GM12875 (cell line): ENCODE results near the gene PRKG2.
A peak's percentile ranks its signal among the peaks of the same experiment; 100 is the strongest.

Source experiments
- H3K4me3 ChIP-seq: one replicate; pipeline ENCODE4 v1.5.1; 2011; ENCODE audit warnings: low read depth, low read length, control low read depth
- CTCF ChIP-seq: IDR thresholded peaks from 2 replicates; pipeline ENCODE4 v1.5.1; 2011; ENCODE audit warnings: low read depth, mild to moderate bottlenecking, control low read depth, inconsistent platforms, low read length, moderate library complexity, borderline replicate concordance; ENCODE audit not compliant: insufficient read depth

The PRKG2 gene

GRCh38 chr4:81052119-81053068 lies 162.6 kb downstream of the PRKG2 start:
- peak; percentile 68 for TF ChIP-seq CTCF
- H3K4me3 ChIP-seq = no peak overlapping the region

GRCh38 chr4:81049907-81050306 lies 165.1 kb downstream of the PRKG2 start:
- H3K4me3 ChIP-seq = no peak overlapping the region
- TF ChIP-seq CTCF = no peak

- H3K4me3 ChIP-seq = no peak overlapping the region
- TF ChIP-seq CTCF = no peak
Measured at GRCh38 chr4:81049330-81049729, 165.7 kb downstream of the PRKG2 start.

- no peak overlapping the region for H3K4me3 ChIP-seq
- TF ChIP-seq CTCF = no peak
Measured at GRCh38 chr4:81042578-81043365, 172.2 kb downstream of the PRKG2 start.

- peak; percentile 43; the same call in 1 of the 2 replicates for TF ChIP-seq CTCF
- no peak overlapping the region for H3K4me3 ChIP-seq
Measured at GRCh38 chr4:81040012-81040659, 174.9 kb downstream of the PRKG2 start.

- no peak overlapping the region for H3K4me3 ChIP-seq
- TF ChIP-seq CTCF = no peak
Measured at GRCh38 chr4:81039351-81039972, 175.6 kb downstream of the PRKG2 start.
